GM21786 (cell line): Measurements from ENCODE around the gene GPR82.
"Not testable (repeated sequence)": the region's sequence is repeated elsewhere in the genome, so short reads cannot be mapped to it uniquely, and the experiment has no call there.

Experiments used
- ATAC-seq: cut with Tn5 transposase; IDR thresholded peaks from one replicate; pipeline ENCODE4 v1.9.1; 2021; ENCODE audit not compliant: unreplicated experiment

Gene GPR82

GRCh38 chrX:41718481-41719235, 5.3 kb upstream of the GPR82 start:
- ATAC-seq: no peak

- ATAC-seq: not testable (repeated sequence)
Observed at GRCh38 chrX:41719610-41720009, 4.4 kb upstream of the GPR82 start.

GRCh38 chrX:41720125-41720779, 3.7 kb upstream of the GPR82 start:
- ATAC-seq: peak; percentile 79

- no peak for ATAC-seq
Observed at GRCh38 chrX:41721590-41721989, 2.4 kb upstream of the GPR82 start.

- ATAC-seq: no peak
Observed at GRCh38 chrX:41722214-41722613, 1.8 kb upstream of the GPR82 start.

GRCh38 chrX:41722816-41723618, 964 bp upstream of the GPR82 start:
- no peak for ATAC-seq

GRCh38 chrX:41728125-41728524, 4.1 kb downstream of the GPR82 start:
- ATAC-seq: no peak

GRCh38 chrX:41730081-41730480, 6.1 kb downstream of the GPR82 start:
- no peak for ATAC-seq

GRCh38 chrX:41732260-41732659, 8.3 kb downstream of the GPR82 start:
- no peak for ATAC-seq

- ATAC-seq: peak; percentile 96
Observed at GRCh38 chrX:41733939-41734338, 10.0 kb downstream of the GPR82 start.

GRCh38 chrX:41734530-41734929, 10.5 kb downstream of the GPR82 start:
- no peak for ATAC-seq

GRCh38 chrX:41737065-41737464, 13.1 kb downstream of the GPR82 start:
- no peak for ATAC-seq

- no peak for ATAC-seq
Observed at GRCh38 chrX:41739871-41740270, 15.9 kb downstream of the GPR82 start.

- no peak for ATAC-seq
Observed at GRCh38 chrX:41750716-41751115, 26.7 kb downstream of the GPR82 start.

- ATAC-seq: no peak
Observed at GRCh38 chrX:41758401-41758800, 34.4 kb downstream of the GPR82 start.

GRCh38 chrX:41759817-41760216, 35.8 kb downstream of the GPR82 start:
- no peak for ATAC-seq

GRCh38 chrX:41761169-41761568, 37.2 kb downstream of the GPR82 start:
- no peak for ATAC-seq

GRCh38 chrX:41761702-41762101, 37.7 kb downstream of the GPR82 start:
- no peak for ATAC-seq

- no peak for ATAC-seq
Observed at GRCh38 chrX:41779030-41779564, 55.1 kb downstream of the GPR82 start.
